Activated T-helper 1 cell treated with anti-CD3 and anti-CD28 coated beads, Interleukin-12 subunit alpha, Interleukin-12 subunit beta, Interleukin-2, Interleukin-4 antibody, amounts not matched to agents 30 ng/mL and 10 ng/mL and 1 ng/mL, durations not matched to agents 14 hours and 24 hours and 36 hours (primary cell): ENCODE results near the gene ZNF469. TPM values are rescaled to one million over a fixed set of nuclear protein-coding genes. Genes with fewer than 3 reads are reported as not detected.

Experiments
- DNase-seq: peaks from one replicate; pipeline ENCODE4 v3.0.0; 2021; ENCODE audit warnings: low spot score
- H3K27ac Mint-ChIP-seq: one replicate; pipeline ENCODE4 v1.8.0; 2021; ENCODE audit warnings: mild to moderate bottlenecking, mixed read lengths
- H3K27me3 Mint-ChIP-seq: one replicate; pipeline ENCODE4 v1.8.0; 2022; ENCODE audit warnings: mild to moderate bottlenecking, moderate library complexity, mixed read lengths; ENCODE audit not compliant: insufficient read depth
- H3K36me3 Mint-ChIP-seq: one replicate; pipeline ENCODE4 v1.8.0; 2021; ENCODE audit warnings: low read depth, mixed read lengths
- H3K4me1 Mint-ChIP-seq: one replicate; pipeline ENCODE4 v1.8.0; 2021; ENCODE audit warnings: low read depth, mixed read lengths
- H3K4me3 Mint-ChIP-seq: one replicate; pipeline ENCODE4 v1.8.0; 2021; ENCODE audit warnings: mild to moderate bottlenecking, moderate library complexity, mixed read lengths
- H3K9me3 Mint-ChIP-seq: one replicate; pipeline ENCODE4 v1.8.0; 2021; ENCODE audit warnings: mixed read lengths
- intact Hi-C: fragments of 100-400 bp; cut with micrococcal nuclease; formaldehyde crosslinking; loops from one replicate; pipeline ENCODE4 v1.15.1; 2024
- total RNA-seq: library from RNA; stranded (reverse); gene quantifications from 2 replicates; pipeline ENCODE4 v1.2.3, GENCODE V29; 2022

Gene ZNF469
- total RNA-seq, 1 donor from 2014 or later = 0.57 TPM

- H3K27ac Mint-ChIP-seq = no peak overlapping the region
- no peak overlapping the region for H3K4me3 Mint-ChIP-seq
- intact Hi-C loops = no loop called here
- H3K36me3 Mint-ChIP-seq = no peaks in the 10 kb centered on the region
- H3K4me1 Mint-ChIP-seq = no peaks in the 10 kb centered on the region
- H3K9me3 Mint-ChIP-seq = no peaks in the 10 kb centered on the region
- H3K27me3 Mint-ChIP-seq = no peaks in the 10 kb centered on the region
- no peak for DNase-seq
Observed at GRCh38 chr16:88373211-88373610, 9.5 kb upstream of the ZNF469 start.

- DNase-seq = no peak
- intact Hi-C loops = no loop called here
- Mint-ChIP-seq H3K36me3 (no peaks in the 10 kb centered on the region), H3K9me3 (no peaks in the 10 kb centered on the region), H3K4me3 (no peak overlapping the region), H3K27ac (no peak overlapping the region), H3K27me3 (no peaks in the 10 kb centered on the region), H3K4me1 (no peaks in the 10 kb centered on the region)
Observed at GRCh38 chr16:88373927-88374492, 8.7 kb upstream of the ZNF469 start.

GRCh38 chr16:88374736-88375135, 8.0 kb upstream of the ZNF469 start:
- no peak for DNase-seq
- Mint-ChIP-seq H3K4me3 (no peak overlapping the region), H3K4me1 (no peaks in the 10 kb centered on the region), H3K9me3 (no peaks in the 10 kb centered on the region), H3K27me3 (no peaks in the 10 kb centered on the region), H3K36me3 (no peaks in the 10 kb centered on the region), H3K27ac (no peak overlapping the region)
- intact Hi-C loops = no loop called here

- Mint-ChIP-seq H3K36me3 (no peaks in the 10 kb centered on the region), H3K4me1 (no peaks in the 10 kb centered on the region), H3K4me3 (no peak overlapping the region), H3K27ac (no peak overlapping the region), H3K9me3 (no peaks in the 10 kb centered on the region), H3K27me3 (no peaks in the 10 kb centered on the region)
- intact Hi-C loops = no loop called here
- DNase-seq = no peak
Observed at GRCh38 chr16:88375236-88375975, 7.4 kb upstream of the ZNF469 start.

GRCh38 chr16:88375996-88376834, 6.5 kb upstream of the ZNF469 start:
- H3K4me1 Mint-ChIP-seq = no peaks in the 10 kb centered on the region
- DNase-seq = no peak
- no peaks in the 10 kb centered on the region for H3K9me3 Mint-ChIP-seq
- intact Hi-C loops = no loop called here
- no peak overlapping the region for H3K4me3 Mint-ChIP-seq
- H3K27me3 Mint-ChIP-seq = no peaks in the 10 kb centered on the region
- H3K27ac Mint-ChIP-seq = no peak overlapping the region
- no peaks in the 10 kb centered on the region for H3K36me3 Mint-ChIP-seq

GRCh38 chr16:88376835-88377726, 5.7 kb upstream of the ZNF469 start:
- no peak overlapping the region for H3K4me3 Mint-ChIP-seq
- no peaks in the 10 kb centered on the region for H3K36me3 Mint-ChIP-seq
- H3K27me3 Mint-ChIP-seq = peaks cover under 1% of the 10 kb centered on the region
- intact Hi-C loops = no loop called here
- no peaks in the 10 kb centered on the region for H3K9me3 Mint-ChIP-seq
- H3K27ac Mint-ChIP-seq = no peak overlapping the region
- H3K4me1 Mint-ChIP-seq = no peaks in the 10 kb centered on the region
- no peak for DNase-seq

- intact Hi-C loops = no loop called here
- no peaks in the 10 kb centered on the region for H3K36me3 Mint-ChIP-seq
- no peaks in the 10 kb centered on the region for H3K9me3 Mint-ChIP-seq
- H3K27ac Mint-ChIP-seq = no peak overlapping the region
- no peaks in the 10 kb centered on the region for H3K4me1 Mint-ChIP-seq
- H3K4me3 Mint-ChIP-seq = no peak overlapping the region
- no peak for DNase-seq
- peaks cover 7% of the 10 kb centered on the region for H3K27me3 Mint-ChIP-seq
Observed at GRCh38 chr16:88377961-88378360, 4.8 kb upstream of the ZNF469 start.

GRCh38 chr16:88378401-88378800, 4.4 kb upstream of the ZNF469 start:
- Mint-ChIP-seq H3K4me1 (no peaks in the 10 kb centered on the region), H3K36me3 (no peaks in the 10 kb centered on the region), H3K9me3 (no peaks in the 10 kb centered on the region), H3K27me3 (peaks cover 7% of the 10 kb centered on the region), H3K4me3 (no peak overlapping the region), H3K27ac (no peak overlapping the region)
- no peak for DNase-seq
- intact Hi-C loops = no loop called here

GRCh38 chr16:88378836-88379693, 3.7 kb upstream of the ZNF469 start:
- Mint-ChIP-seq H3K36me3 (no peaks in the 10 kb centered on the region), H3K27ac (no peak overlapping the region), H3K27me3 (peaks cover 8% of the 10 kb centered on the region), H3K4me3 (no peak overlapping the region), H3K4me1 (no peaks in the 10 kb centered on the region), H3K9me3 (no peaks in the 10 kb centered on the region)
- intact Hi-C loops = no loop called here
- no peak for DNase-seq

- Mint-ChIP-seq H3K27ac (no peak overlapping the region), H3K4me3 (no peak overlapping the region), H3K9me3 (no peaks in the 10 kb centered on the region), H3K27me3 (peaks cover 12% of the 10 kb centered on the region), H3K36me3 (no peaks in the 10 kb centered on the region), H3K4me1 (no peaks in the 10 kb centered on the region)
- no peak for DNase-seq
- intact Hi-C loops = no loop called here
Observed at GRCh38 chr16:88379694-88380040, 3.1 kb upstream of the ZNF469 start.

GRCh38 chr16:88380099-88380498, 2.7 kb upstream of the ZNF469 start:
- no peak overlapping the region for H3K27ac Mint-ChIP-seq
- H3K9me3 Mint-ChIP-seq = no peaks in the 10 kb centered on the region
- intact Hi-C loops = no loop called here
- H3K36me3 Mint-ChIP-seq = no peaks in the 10 kb centered on the region
- H3K4me3 Mint-ChIP-seq = no peak overlapping the region
- H3K4me1 Mint-ChIP-seq = no peaks in the 10 kb centered on the region
- peaks cover 17% of the 10 kb centered on the region for H3K27me3 Mint-ChIP-seq
- DNase-seq = no peak

GRCh38 chr16:88380619-88381018, 2.1 kb upstream of the ZNF469 start:
- H3K27ac Mint-ChIP-seq = no peak overlapping the region
- DNase-seq = no peak
- no peaks in the 10 kb centered on the region for H3K36me3 Mint-ChIP-seq
- no peak overlapping the region for H3K4me3 Mint-ChIP-seq
- peaks cover 21% of the 10 kb centered on the region for H3K27me3 Mint-ChIP-seq
- intact Hi-C loops = no loop called here
- no peaks in the 10 kb centered on the region for H3K4me1 Mint-ChIP-seq
- H3K9me3 Mint-ChIP-seq = no peaks in the 10 kb centered on the region
